ENCODE measurements around the gene ZNF138.

- TF ChIP-seq EP300 (IDR thresholded peaks at IDR 0.05; ENCODE audit: borderline replicate concordance in 1 of 2, low read depth in 2 of 2, low read length in 2 of 2) = no peak
- TF ChIP-seq CTCF (IDR thresholded peaks at IDR 0.05; ENCODE audit: control extremely low read depth in 1 of 3, insufficient read depth in 1 of 3, low read depth in 1 of 3, low read length in 3 of 3) = no peak
- no peak for TF ChIP-seq TAF1 (IDR thresholded peaks at IDR 0.05; ENCODE audit: low read depth, low read length)
- TF ChIP-seq SP1 (IDR thresholded peaks at IDR 0.05; ENCODE audit: low read depth, low read length) = no peak
- no peak for TF ChIP-seq POU5F1 (IDR thresholded peaks at IDR 0.05; ENCODE audit: low read depth, low read length)
- no peak for TF ChIP-seq CHD2 (IDR thresholded peaks at IDR 0.05; ENCODE audit: low read length)
- no peak for TF ChIP-seq ATF3 (IDR thresholded peaks at IDR 0.05; ENCODE audit: insufficient read depth, low read depth, low read length)
- no peak for TF ChIP-seq EZH2 (IDR thresholded peaks at IDR 0.05; ENCODE audit: low read depth, low read length, severe bottlenecking)
- no peak for TF ChIP-seq RXRA (IDR thresholded peaks at IDR 0.05; ENCODE audit: insufficient read depth, low read depth, low read length)
- TF ChIP-seq SIN3A (conservative IDR thresholded peaks at IDR 0.05 in 1 of 2, IDR thresholded peaks at IDR 0.05 in 1 of 2; ENCODE audit: low read depth in 1 of 2, low read length in 2 of 2) = no peak
- no peak for TF ChIP-seq TAF7 (optimal IDR thresholded peaks at IDR 0.05; ENCODE audit: borderline replicate concordance, low read depth, low read length)
Measured at GRCh38 chr7:64753032-64753431, 41.2 kb upstream of the ZNF138 start.
